ENCODE measurements around the gene HDGF. TPM values are rescaled to one million over a fixed set of nuclear protein-coding genes. Genes with fewer than 3 reads are reported as not detected.

Gene HDGF
- total RNA-seq, 1 donor from 2014 or later: 61.6 TPM

- Histone ChIP-seq H3K27ac (ENCODE audit: low read depth, low read length) (no peak overlapping the region), H3K36me3 (ENCODE audit: control insufficient read depth in 3 of 3, insufficient read depth in 3 of 3, low read length in 3 of 3) (peaks cover 0 to 2% (median 0%) of the 10 kb centered on the region in 3 donors), H3K9me3 (ENCODE audit: control insufficient read depth in 3 of 3, low read length in 3 of 3) (no peaks in the 10 kb centered on the region), H3K4me1 (ENCODE audit: control insufficient read depth in 3 of 3, insufficient read depth in 3 of 3, low read length in 3 of 3) (peaks cover 28 to 38% (median 34%) of the 10 kb centered on the region in 3 donors), H3K27me3 (ENCODE audit: control insufficient read depth in 3 of 3, insufficient read depth in 3 of 3, low read length in 3 of 3) (peaks cover 26 to 56% (median 36%) of the 10 kb centered on the region in 3 donors), H3K9ac (ENCODE audit: low read depth in 1 of 3, low read length in 3 of 3) (peak overlapping the region; percentile 20 to 50 (median 45)), H3K4me3 (ENCODE audit: low read length in 3 of 3) (peak overlapping the region; percentile 55 to 66 (median 58))
Measured at GRCh38 chr1:156704930-156705320, 46.5 kb downstream of the HDGF start.

- H3K4me1 ChIP-seq (ENCODE audit: control insufficient read depth in 3 of 3, insufficient read depth in 3 of 3, low read length in 3 of 3): peaks cover 21 to 32% (median 28%) of the 10 kb centered on the region in 3 donors
- H3K4me3 ChIP-seq (ENCODE audit: low read length in 3 of 3): peak overlapping the region in 2 of 3 donors; percentile 14 to 49
- H3K9ac ChIP-seq (ENCODE audit: low read depth in 1 of 3, low read length in 3 of 3): peak overlapping the region in 1 of 3 donors; percentile 54
- no peaks in the 10 kb centered on the region for H3K9me3 ChIP-seq (ENCODE audit: control insufficient read depth in 3 of 3, low read length in 3 of 3)
- H3K36me3 ChIP-seq (ENCODE audit: control insufficient read depth in 3 of 3, insufficient read depth in 3 of 3, low read length in 3 of 3): peaks cover 0 to 2% (median 0%) of the 10 kb centered on the region in 3 donors
- H3K27me3 ChIP-seq (ENCODE audit: control insufficient read depth in 3 of 3, insufficient read depth in 3 of 3, low read length in 3 of 3): peaks cover 26 to 56% (median 36%) of the 10 kb centered on the region in 3 donors
- H3K27ac ChIP-seq (ENCODE audit: low read depth, low read length): no peak overlapping the region
Measured at GRCh38 chr1:156704166-156704711, 47.2 kb downstream of the HDGF start.

DNA sequence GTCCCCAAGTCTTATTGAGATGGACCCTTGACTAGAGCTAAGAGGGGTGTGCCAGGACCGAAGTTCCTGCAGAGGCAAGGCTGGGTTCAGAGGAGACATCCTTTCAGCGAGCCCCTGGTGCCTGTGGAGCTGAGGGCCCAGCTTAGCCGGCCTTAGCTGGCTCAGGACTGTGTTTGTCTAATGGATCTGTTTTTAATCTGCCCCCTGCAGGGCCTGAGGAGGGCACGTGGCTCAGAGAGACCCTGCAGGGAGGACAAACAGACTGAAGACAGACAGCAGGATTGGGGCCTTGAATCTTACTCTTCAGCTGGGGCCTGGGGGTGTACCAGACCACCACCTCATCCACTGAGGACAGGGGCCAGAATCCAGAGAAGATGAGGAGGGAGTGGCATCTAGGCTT is 47.7 kb downstream of the HDGF start:
- H3K27me3 ChIP-seq (ENCODE audit: control insufficient read depth in 3 of 3, insufficient read depth in 3 of 3, low read length in 3 of 3): peaks cover 26 to 59% (median 36%) of the 10 kb centered on the region in 3 donors
- peaks cover 18 to 32% (median 27%) of the 10 kb centered on the region in 3 donors for H3K4me1 ChIP-seq (ENCODE audit: control insufficient read depth in 3 of 3, insufficient read depth in 3 of 3, low read length in 3 of 3)

GRCh38 chr1:156703336-156703735 is 48.1 kb downstream of the HDGF start:
- H3K4me3 ChIP-seq (ENCODE audit: low read length in 3 of 3): no peak overlapping the region
- H3K27ac ChIP-seq (ENCODE audit: low read depth, low read length): no peak overlapping the region
- peak overlapping the region in 2 of 3 donors; percentile 20 to 25 for H3K9ac ChIP-seq (ENCODE audit: low read depth in 1 of 3, low read length in 3 of 3)
- H3K9me3 ChIP-seq (ENCODE audit: control insufficient read depth in 3 of 3, low read length in 3 of 3): no peaks in the 10 kb centered on the region
- H3K27me3 ChIP-seq (ENCODE audit: control insufficient read depth in 3 of 3, insufficient read depth in 3 of 3, low read length in 3 of 3): peaks cover 26 to 59% (median 36%) of the 10 kb centered on the region in 3 donors
- H3K36me3 ChIP-seq (ENCODE audit: control insufficient read depth in 3 of 3, insufficient read depth in 3 of 3, low read length in 3 of 3): peaks cover 0 to 2% (median 0%) of the 10 kb centered on the region in 3 donors
- peaks cover 18 to 32% (median 27%) of the 10 kb centered on the region in 3 donors for H3K4me1 ChIP-seq (ENCODE audit: control insufficient read depth in 3 of 3, insufficient read depth in 3 of 3, low read length in 3 of 3)

More for the DNA sequence above, 47.7 kb downstream of the HDGF start:
- peak overlapping the region in 2 of 3 donors; percentile 20 to 25 for H3K9ac ChIP-seq (ENCODE audit: low read depth in 1 of 3, low read length in 3 of 3)
- no peaks in the 10 kb centered on the region for H3K9me3 ChIP-seq (ENCODE audit: control insufficient read depth in 3 of 3, low read length in 3 of 3)
- peaks cover 0 to 2% (median 0%) of the 10 kb centered on the region in 3 donors for H3K36me3 ChIP-seq (ENCODE audit: control insufficient read depth in 3 of 3, insufficient read depth in 3 of 3, low read length in 3 of 3)
- no peak overlapping the region for H3K27ac ChIP-seq (ENCODE audit: low read depth, low read length)
- peak overlapping the region in 1 of 3 donors; percentile 49 for H3K4me3 ChIP-seq (ENCODE audit: low read length in 3 of 3)

GRCh38 chr1:156700736-156701531 is 50.5 kb downstream of the HDGF start:
- H3K4me3 ChIP-seq (ENCODE audit: low read length in 3 of 3): no peak overlapping the region
- peaks cover 26 to 52% (median 36%) of the 10 kb centered on the region in 3 donors for H3K27me3 ChIP-seq (ENCODE audit: control insufficient read depth in 3 of 3, insufficient read depth in 3 of 3, low read length in 3 of 3)
- H3K36me3 ChIP-seq (ENCODE audit: control insufficient read depth in 3 of 3, insufficient read depth in 3 of 3, low read length in 3 of 3): peaks cover 0 to 2% (median 0%) of the 10 kb centered on the region in 3 donors
- H3K9ac ChIP-seq (ENCODE audit: low read depth in 1 of 3, low read length in 3 of 3): no peak overlapping the region
- H3K27ac ChIP-seq (ENCODE audit: low read depth, low read length): no peak overlapping the region
- peaks cover 11 to 25% (median 20%) of the 10 kb centered on the region in 3 donors for H3K4me1 ChIP-seq (ENCODE audit: control insufficient read depth in 3 of 3, insufficient read depth in 3 of 3, low read length in 3 of 3)
- no peaks in the 10 kb centered on the region for H3K9me3 ChIP-seq (ENCODE audit: control insufficient read depth in 3 of 3, low read length in 3 of 3)

- Histone ChIP-seq H3K9ac (ENCODE audit: low read depth in 1 of 3, low read length in 3 of 3) (no peak overlapping the region), H3K27ac (ENCODE audit: low read depth, low read length) (no peak overlapping the region)
Measured at GRCh38 chr1:156698995-156699394, 52.5 kb downstream of the HDGF start.

DNA sequence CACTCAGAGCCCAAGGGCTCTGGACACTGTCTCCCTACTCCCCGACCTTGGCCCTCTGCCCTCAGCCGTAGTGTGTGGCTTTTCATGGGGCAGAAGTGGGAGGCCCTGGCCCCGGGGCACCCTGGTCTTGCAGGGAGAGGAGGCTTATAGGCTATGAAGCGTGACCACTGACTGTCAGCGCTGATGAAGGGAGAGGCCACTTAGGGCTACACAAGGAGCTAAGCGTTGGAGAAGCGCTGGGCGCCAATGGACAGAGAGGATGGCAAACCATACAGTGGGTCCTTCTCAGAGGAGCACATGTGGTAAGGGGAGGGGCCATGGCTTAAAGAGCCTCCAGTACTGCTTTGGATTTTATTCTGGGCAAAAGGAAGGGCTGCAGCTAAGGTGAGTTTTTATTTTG is 54.0 kb downstream of the HDGF start:
- no peaks in the 10 kb centered on the region for H3K9me3 ChIP-seq (ENCODE audit: control insufficient read depth in 3 of 3, low read length in 3 of 3)
- no peak overlapping the region for H3K4me3 ChIP-seq (ENCODE audit: low read length in 3 of 3)
- H3K9ac ChIP-seq (ENCODE audit: low read depth in 1 of 3, low read length in 3 of 3): no peak overlapping the region
- H3K36me3 ChIP-seq (ENCODE audit: control insufficient read depth in 3 of 3, insufficient read depth in 3 of 3, low read length in 3 of 3): peaks cover 0 to 2% (median 0%) of the 10 kb centered on the region in 3 donors
- no peaks in the 10 kb centered on the region for H3K4me1 ChIP-seq (ENCODE audit: control insufficient read depth in 3 of 3, insufficient read depth in 3 of 3, low read length in 3 of 3)
- H3K27me3 ChIP-seq (ENCODE audit: control insufficient read depth in 3 of 3, insufficient read depth in 3 of 3, low read length in 3 of 3): peaks cover 2 to 23% (median 22%) of the 10 kb centered on the region in 3 donors
- H3K27ac ChIP-seq (ENCODE audit: low read depth, low read length): no peak overlapping the region

More at GRCh38 chr1:156698995-156699394, 52.5 kb downstream of the HDGF start:
- H3K4me1 ChIP-seq (ENCODE audit: control insufficient read depth in 3 of 3, insufficient read depth in 3 of 3, low read length in 3 of 3): peaks cover 0 to 5% (median under 1%) of the 10 kb centered on the region in 3 donors
- no peak overlapping the region for H3K4me3 ChIP-seq (ENCODE audit: low read length in 3 of 3)
- H3K27me3 ChIP-seq (ENCODE audit: control insufficient read depth in 3 of 3, insufficient read depth in 3 of 3, low read length in 3 of 3): peaks cover 13 to 34% (median 26%) of the 10 kb centered on the region in 3 donors
- H3K9me3 ChIP-seq (ENCODE audit: control insufficient read depth in 3 of 3, low read length in 3 of 3): no peaks in the 10 kb centered on the region
- H3K36me3 ChIP-seq (ENCODE audit: control insufficient read depth in 3 of 3, insufficient read depth in 3 of 3, low read length in 3 of 3): peaks cover 0 to 2% (median 0%) of the 10 kb centered on the region in 3 donors

- peaks cover 3 to 26% (median 21%) of the 10 kb centered on the region in 3 donors for H3K27me3 ChIP-seq (ENCODE audit: control insufficient read depth in 3 of 3, insufficient read depth in 3 of 3, low read length in 3 of 3)
Measured at GRCh38 chr1:156696755-156697154, 54.7 kb downstream of the HDGF start.

DNA sequence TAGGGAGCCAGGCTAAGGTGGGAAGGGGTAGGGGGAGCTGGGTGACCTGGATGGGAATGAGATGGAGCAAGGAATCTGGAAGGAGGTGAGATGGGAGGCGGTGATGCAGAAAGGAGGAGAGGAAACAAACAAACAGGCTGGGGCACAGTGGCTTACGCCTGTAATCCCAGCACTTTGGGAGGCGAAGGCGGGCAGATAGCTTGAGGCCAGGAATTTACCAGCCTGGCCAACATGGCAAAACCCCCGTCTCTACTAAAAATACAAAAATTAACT is 56.8 kb downstream of the HDGF start:
- peaks cover 8 to 25% (median 20%) of the 10 kb centered on the region in 3 donors for H3K27me3 ChIP-seq (ENCODE audit: control insufficient read depth in 3 of 3, insufficient read depth in 3 of 3, low read length in 3 of 3)
- H3K27ac ChIP-seq (ENCODE audit: low read depth, low read length): no peak overlapping the region

More at GRCh38 chr1:156696755-156697154, 54.7 kb downstream of the HDGF start:
- H3K9me3 ChIP-seq (ENCODE audit: control insufficient read depth in 3 of 3, low read length in 3 of 3): no peaks in the 10 kb centered on the region
- H3K9ac ChIP-seq (ENCODE audit: low read depth in 1 of 3, low read length in 3 of 3): no peak overlapping the region
- peaks cover 0 to 7% (median 2%) of the 10 kb centered on the region in 3 donors for H3K4me1 ChIP-seq (ENCODE audit: control insufficient read depth in 3 of 3, insufficient read depth in 3 of 3, low read length in 3 of 3)
- no peak overlapping the region for H3K27ac ChIP-seq (ENCODE audit: low read depth, low read length)
- H3K4me3 ChIP-seq (ENCODE audit: low read length in 3 of 3): no peak overlapping the region
- peaks cover 0 to 2% (median 0%) of the 10 kb centered on the region in 3 donors for H3K36me3 ChIP-seq (ENCODE audit: control insufficient read depth in 3 of 3, insufficient read depth in 3 of 3, low read length in 3 of 3)

More for the DNA sequence above, 56.8 kb downstream of the HDGF start:
- Histone ChIP-seq H3K9me3 (ENCODE audit: control insufficient read depth in 3 of 3, low read length in 3 of 3) (no peaks in the 10 kb centered on the region), H3K4me3 (ENCODE audit: low read length in 3 of 3) (no peak overlapping the region), H3K36me3 (ENCODE audit: control insufficient read depth in 3 of 3, insufficient read depth in 3 of 3, low read length in 3 of 3) (no peaks in the 10 kb centered on the region), H3K9ac (ENCODE audit: low read depth in 1 of 3, low read length in 3 of 3) (no peak overlapping the region), H3K4me1 (ENCODE audit: control insufficient read depth in 3 of 3, insufficient read depth in 3 of 3, low read length in 3 of 3) (peaks cover 8 to 28% (median 14%) of the 10 kb centered on the region in 3 donors)

All from skeletal muscle tissue (tissue), 4 donors.